Measurements from ENCODE around the gene USP15.

USP15 gene

DNA sequence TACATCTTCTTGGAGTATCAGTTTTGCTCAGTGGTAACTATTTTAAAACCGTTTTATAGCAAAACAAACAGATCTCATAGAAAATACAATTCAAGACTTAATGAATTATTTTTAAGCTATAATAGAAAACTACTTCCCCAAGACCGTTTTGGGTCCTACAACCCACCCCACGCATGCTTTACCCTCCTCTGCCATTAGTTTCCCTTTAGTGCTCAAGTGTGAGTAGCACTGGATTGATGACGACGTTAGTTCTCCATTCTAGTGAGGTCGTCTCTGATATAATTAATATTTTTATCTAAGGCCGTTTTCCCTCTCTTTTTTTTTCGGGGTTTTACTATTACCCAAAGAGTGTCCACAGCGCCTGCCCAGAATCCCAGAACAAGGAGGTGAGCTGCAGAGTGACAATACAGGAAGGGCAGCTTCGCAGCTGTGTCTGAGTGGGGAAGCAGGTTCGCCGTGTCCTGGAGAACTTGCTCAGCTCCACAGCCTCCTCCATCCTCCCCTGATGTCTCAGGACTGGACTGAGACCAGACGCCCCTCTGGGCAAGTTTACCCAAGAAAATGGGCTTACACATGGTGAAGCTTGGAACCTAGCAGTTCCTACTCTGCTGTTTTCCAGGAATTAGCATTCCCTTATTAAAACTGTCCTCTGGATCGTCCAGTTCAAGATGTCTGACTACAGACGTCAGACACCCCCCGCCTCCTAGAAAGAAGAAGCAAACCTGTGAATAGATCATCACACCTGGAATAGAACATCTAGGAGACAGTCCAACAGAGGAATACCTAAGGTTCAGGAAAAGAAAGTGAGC lies 174.5 kb downstream of the USP15 start:
- TF ChIP-seq TAF1 (IDR thresholded peaks at IDR 0.05; ENCODE audit: borderline replicate concordance, insufficient read depth, low read length) (no peak), SIN3A (IDR thresholded peaks at IDR 0.05; ENCODE audit: borderline replicate concordance, insufficient read depth, low read length) (no peak), POLR2AphosphoS5 (IDR thresholded peaks at IDR 0.05; ENCODE audit: low read depth, low read length) (no peak), FOXP2 (optimal IDR thresholded peaks at IDR 0.05; ENCODE audit: borderline replicate concordance, extremely low read depth, extremely low read length, insufficient read depth) (no peak)
- TF ChIP-seq, protein P1, sequence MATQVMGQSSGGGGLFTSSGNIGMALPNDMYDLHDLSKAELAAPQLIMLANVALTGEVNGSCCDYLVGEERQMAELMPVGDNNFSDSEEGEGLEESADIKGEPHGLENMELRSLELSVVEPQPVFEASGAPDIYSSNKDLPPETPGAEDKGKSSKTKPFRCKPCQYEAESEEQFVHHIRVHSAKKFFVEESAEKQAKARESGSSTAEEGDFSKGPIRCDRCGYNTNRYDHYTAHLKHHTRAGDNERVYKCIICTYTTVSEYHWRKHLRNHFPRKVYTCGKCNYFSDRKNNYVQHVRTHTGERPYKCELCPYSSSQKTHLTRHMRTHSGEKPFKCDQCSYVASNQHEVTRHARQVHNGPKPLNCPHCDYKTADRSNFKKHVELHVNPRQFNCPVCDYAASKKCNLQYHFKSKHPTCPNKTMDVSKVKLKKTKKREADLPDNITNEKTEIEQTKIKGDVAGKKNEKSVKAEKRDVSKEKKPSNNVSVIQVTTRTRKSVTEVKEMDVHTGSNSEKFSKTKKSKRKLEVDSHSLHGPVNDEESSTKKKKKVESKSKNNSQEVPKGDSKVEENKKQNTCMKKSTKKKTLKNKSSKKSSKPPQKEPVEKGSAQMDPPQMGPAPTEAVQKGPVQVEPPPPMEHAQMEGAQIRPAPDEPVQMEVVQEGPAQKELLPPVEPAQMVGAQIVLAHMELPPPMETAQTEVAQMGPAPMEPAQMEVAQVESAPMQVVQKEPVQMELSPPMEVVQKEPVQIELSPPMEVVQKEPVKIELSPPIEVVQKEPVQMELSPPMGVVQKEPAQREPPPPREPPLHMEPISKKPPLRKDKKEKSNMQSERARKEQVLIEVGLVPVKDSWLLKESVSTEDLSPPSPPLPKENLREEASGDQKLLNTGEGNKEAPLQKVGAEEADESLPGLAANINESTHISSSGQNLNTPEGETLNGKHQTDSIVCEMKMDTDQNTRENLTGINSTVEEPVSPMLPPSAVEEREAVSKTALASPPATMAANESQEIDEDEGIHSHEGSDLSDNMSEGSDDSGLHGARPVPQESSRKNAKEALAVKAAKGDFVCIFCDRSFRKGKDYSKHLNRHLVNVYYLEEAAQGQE (IDR thresholded peaks at IDR 0.05; ENCODE audit: insufficient read depth in 1 of 2, low read depth in 2 of 2, low read length in 2 of 2) = no peak

DNA sequence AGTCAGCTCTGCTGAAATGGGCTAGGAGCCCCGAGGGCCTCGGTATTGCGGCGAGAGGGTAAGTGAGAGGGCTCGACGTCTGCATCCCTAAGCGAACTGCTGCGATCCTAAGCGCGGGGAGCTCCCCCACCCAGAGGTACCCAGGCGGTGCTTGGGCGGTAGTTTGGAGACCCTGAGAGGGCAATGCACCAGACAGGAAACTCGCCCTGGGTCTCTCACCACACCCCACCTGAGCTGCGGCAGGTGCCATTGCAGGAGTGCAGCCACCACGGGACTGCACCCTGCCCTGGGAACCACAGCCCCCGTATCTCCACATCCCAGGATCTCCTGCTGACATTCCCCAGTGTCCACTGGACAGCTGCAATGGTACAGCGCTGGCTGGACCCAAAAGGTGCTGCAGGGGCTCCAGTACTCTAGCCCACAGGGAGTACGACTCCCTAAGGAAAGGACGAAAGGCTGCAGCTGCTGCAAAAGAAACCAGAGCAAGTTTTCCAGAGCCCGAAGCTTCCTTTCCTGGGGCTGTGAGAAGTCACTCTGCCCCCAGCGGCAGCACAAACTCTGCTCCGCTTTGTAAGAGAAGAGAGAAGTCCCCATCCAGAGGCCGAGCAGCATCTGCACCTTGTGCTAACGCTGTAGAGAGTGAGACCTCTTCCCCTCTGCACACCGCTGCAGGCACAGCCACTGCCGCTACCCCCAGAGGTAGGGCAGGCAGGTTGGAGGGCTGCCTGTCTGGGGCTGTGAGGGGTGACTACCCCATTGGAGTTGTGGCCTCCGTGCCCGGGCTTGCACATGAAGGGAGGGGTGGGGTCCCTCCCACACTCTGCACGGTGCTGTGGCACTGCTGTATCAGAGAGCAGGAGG lies 175.3 kb downstream of the USP15 start:
- TF ChIP-seq SIN3A (IDR thresholded peaks at IDR 0.05; ENCODE audit: borderline replicate concordance, insufficient read depth, low read length) (no peak), POLR2AphosphoS5 (IDR thresholded peaks at IDR 0.05; ENCODE audit: low read depth, low read length) (no peak), TAF1 (IDR thresholded peaks at IDR 0.05; ENCODE audit: borderline replicate concordance, insufficient read depth, low read length) (no peak), FOXP2 (optimal IDR thresholded peaks at IDR 0.05; ENCODE audit: borderline replicate concordance, extremely low read depth, extremely low read length, insufficient read depth) (no peak)
- TF ChIP-seq, protein P1 (IDR thresholded peaks at IDR 0.05; ENCODE audit: insufficient read depth in 1 of 2, low read depth in 2 of 2, low read length in 2 of 2) = no peak

DNA sequence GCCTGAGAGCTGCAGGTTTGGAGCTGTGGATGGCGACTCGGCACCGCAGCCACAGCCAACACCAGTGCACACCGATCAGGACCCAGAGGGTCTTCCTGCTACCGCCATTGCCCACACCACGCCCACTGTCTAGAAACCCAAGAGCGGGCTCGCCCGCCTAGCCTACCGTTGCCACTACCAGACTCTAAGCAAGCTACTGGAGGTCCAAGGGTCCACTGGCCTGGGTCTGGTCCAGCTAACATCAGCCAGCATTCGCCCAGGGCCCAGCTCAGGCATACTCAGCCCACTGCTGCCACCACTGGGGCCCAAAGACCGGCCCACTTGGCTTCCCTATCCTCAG lies 175.9 kb downstream of the USP15 start:
- TF ChIP-seq TAF1 (IDR thresholded peaks at IDR 0.05; ENCODE audit: borderline replicate concordance, insufficient read depth, low read length) = no peak
- no peak for TF ChIP-seq POLR2AphosphoS5 (IDR thresholded peaks at IDR 0.05; ENCODE audit: low read depth, low read length)
- TF ChIP-seq FOXP2 (optimal IDR thresholded peaks at IDR 0.05; ENCODE audit: borderline replicate concordance, extremely low read depth, extremely low read length, insufficient read depth) = no peak
- TF ChIP-seq SIN3A (IDR thresholded peaks at IDR 0.05; ENCODE audit: borderline replicate concordance, insufficient read depth, low read length) = no peak
- TF ChIP-seq, protein P1 (IDR thresholded peaks at IDR 0.05; ENCODE audit: insufficient read depth in 1 of 2, low read depth in 2 of 2, low read length in 2 of 2) = no peak

DNA sequence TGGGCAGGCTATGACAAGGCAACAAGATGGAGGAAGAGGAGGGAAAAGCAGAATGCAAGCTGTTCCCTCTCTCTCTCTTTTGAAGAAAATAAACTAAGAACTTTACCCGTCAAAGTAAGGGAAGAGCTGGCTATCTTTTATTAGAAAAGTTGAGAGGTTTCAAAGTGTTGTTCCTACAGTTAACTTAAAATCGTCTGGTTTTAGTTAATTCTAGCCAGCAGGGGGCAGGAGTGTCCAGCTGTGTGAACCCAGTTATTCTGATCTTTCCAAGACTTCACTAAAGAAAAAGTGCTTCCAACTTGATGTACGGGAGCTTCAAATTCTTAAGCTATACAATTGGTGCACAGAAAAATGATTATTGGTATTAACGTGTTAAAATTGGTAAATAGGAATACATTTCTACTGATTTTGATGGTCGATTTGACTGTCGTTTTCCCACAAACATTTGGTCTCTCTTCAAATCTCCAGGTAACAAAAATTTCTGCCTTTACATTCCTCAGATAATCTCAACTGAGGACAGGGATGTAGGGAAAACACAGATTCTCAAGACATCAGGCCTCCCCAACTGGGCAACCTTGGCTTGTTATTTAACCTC lies 178.0 kb downstream of the USP15 start:
- TF ChIP-seq SIN3A (IDR thresholded peaks at IDR 0.05; ENCODE audit: borderline replicate concordance, insufficient read depth, low read length) (no peak), POLR2AphosphoS5 (IDR thresholded peaks at IDR 0.05; ENCODE audit: low read depth, low read length) (no peak)
- TF ChIP-seq, protein P1 (IDR thresholded peaks at IDR 0.05; ENCODE audit: insufficient read depth in 1 of 2, low read depth in 2 of 2, low read length in 2 of 2) = no peak

Measured in PFSK-1 (cell line).